Measurements from ENCODE around the gene MARCO.

The MARCO gene

DNA sequence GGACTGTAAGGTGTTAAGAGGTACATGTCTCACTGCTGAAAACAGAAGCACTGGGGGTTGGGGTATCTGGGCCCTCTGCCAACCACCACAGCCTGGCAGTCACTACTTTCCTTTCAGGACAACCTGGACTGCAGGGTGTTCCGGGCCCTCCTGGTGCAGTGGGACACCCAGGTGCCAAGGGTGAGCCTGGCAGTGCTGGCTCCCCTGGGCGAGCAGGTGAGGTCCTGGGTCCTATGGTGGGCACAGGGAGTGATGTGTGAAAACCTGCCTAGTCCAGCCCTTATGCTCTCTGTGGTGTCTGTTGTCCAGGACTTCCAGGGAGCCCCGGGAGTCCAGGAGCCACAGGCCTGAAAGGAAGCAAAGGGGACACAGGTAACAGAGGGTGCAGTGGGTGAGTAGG lies 40.0 kb downstream of the MARCO start:
- Histone ChIP-seq H3K27me3 (ENCODE audit: control insufficient read depth in 5 of 5, insufficient read depth in 4 of 5, low read length in 5 of 5) (peaks cover 0 to 16% (median 0%) of the 10 kb centered on the region in 5 donors), H3K27ac (ENCODE audit: low read depth, low read length) (no peak overlapping the region)

GRCh38 chr2:118983133-118983532 lies 41.1 kb downstream of the MARCO start:
- H3K9ac ChIP-seq (ENCODE audit: low read length in 5 of 5), result no peak overlapping the region

More for the DNA sequence above, 40.0 kb downstream of the MARCO start:
- H3K36me3 ChIP-seq (ENCODE audit: control insufficient read depth in 5 of 5, insufficient read depth in 5 of 5, low read length in 5 of 5), result no peaks in the 10 kb centered on the region
- no peaks in the 10 kb centered on the region for H3K4me1 ChIP-seq (ENCODE audit: control insufficient read depth in 5 of 5, insufficient read depth in 5 of 5, low read length in 5 of 5)
- H3K4me3 ChIP-seq (ENCODE audit: low read depth in 1 of 5, low read length in 5 of 5), result no peak overlapping the region
- H3K9me3 ChIP-seq (ENCODE audit: control insufficient read depth in 5 of 5, low read length in 5 of 5), result peaks cover 0 to 2% (median 0%) of the 10 kb centered on the region in 5 donors
- H3K9ac ChIP-seq (ENCODE audit: low read length in 5 of 5), result no peak overlapping the region

DNA sequence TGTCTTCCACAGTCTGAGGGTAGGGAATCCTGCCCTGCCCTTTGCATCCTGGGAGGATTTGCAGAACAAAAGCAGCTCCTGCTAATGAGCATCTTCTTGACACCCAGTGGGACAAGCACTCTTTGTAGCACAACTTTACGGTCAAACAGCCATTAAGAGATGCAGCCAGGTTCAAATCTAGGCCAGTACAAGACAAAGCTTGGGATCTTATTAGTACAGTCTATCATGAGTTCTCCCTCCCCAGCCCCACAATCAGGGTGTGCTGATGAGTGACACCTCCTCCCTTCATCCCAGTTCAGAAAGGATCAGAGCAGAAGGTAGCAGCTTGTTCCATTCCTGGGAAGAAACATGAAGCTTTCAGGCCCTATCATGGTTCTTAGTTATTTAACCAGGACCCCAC lies 41.9 kb downstream of the MARCO start:
- Histone ChIP-seq H3K27me3 (ENCODE audit: control insufficient read depth in 5 of 5, insufficient read depth in 4 of 5, low read length in 5 of 5) (peaks cover 0 to 16% (median 3%) of the 10 kb centered on the region in 5 donors), H3K4me1 (ENCODE audit: control insufficient read depth in 5 of 5, insufficient read depth in 5 of 5, low read length in 5 of 5) (no peaks in the 10 kb centered on the region), H3K27ac (ENCODE audit: low read depth, low read length) (no peak overlapping the region), H3K36me3 (ENCODE audit: control insufficient read depth in 5 of 5, insufficient read depth in 5 of 5, low read length in 5 of 5) (no peaks in the 10 kb centered on the region), H3K9ac (ENCODE audit: low read length in 5 of 5) (no peak overlapping the region), H3K4me3 (ENCODE audit: low read depth in 1 of 5, low read length in 5 of 5) (no peak overlapping the region), H3K9me3 (ENCODE audit: control insufficient read depth in 5 of 5, low read length in 5 of 5) (no peaks in the 10 kb centered on the region)

More at GRCh38 chr2:118983133-118983532, 41.1 kb downstream of the MARCO start:
- no peak overlapping the region for H3K27ac ChIP-seq (ENCODE audit: low read depth, low read length)
- no peaks in the 10 kb centered on the region for H3K9me3 ChIP-seq (ENCODE audit: control insufficient read depth in 5 of 5, low read length in 5 of 5)
- no peaks in the 10 kb centered on the region for H3K36me3 ChIP-seq (ENCODE audit: control insufficient read depth in 5 of 5, insufficient read depth in 5 of 5, low read length in 5 of 5)
- H3K4me3 ChIP-seq (ENCODE audit: low read depth in 1 of 5, low read length in 5 of 5), result no peak overlapping the region
- H3K4me1 ChIP-seq (ENCODE audit: control insufficient read depth in 5 of 5, insufficient read depth in 5 of 5, low read length in 5 of 5), result no peaks in the 10 kb centered on the region
- peaks cover 0 to 18% (median 3%) of the 10 kb centered on the region in 5 donors for H3K27me3 ChIP-seq (ENCODE audit: control insufficient read depth in 5 of 5, insufficient read depth in 4 of 5, low read length in 5 of 5)

GRCh38 chr2:118986738-118987137 lies 44.7 kb downstream of the MARCO start:
- no peak overlapping the region for H3K4me3 ChIP-seq (ENCODE audit: low read depth in 1 of 5, low read length in 5 of 5)
- H3K36me3 ChIP-seq (ENCODE audit: control insufficient read depth in 5 of 5, insufficient read depth in 5 of 5, low read length in 5 of 5), result no peaks in the 10 kb centered on the region
- H3K9ac ChIP-seq (ENCODE audit: low read length in 5 of 5), result no peak overlapping the region
- H3K27ac ChIP-seq (ENCODE audit: low read depth, low read length), result no peak overlapping the region
- H3K9me3 ChIP-seq (ENCODE audit: control insufficient read depth in 5 of 5, low read length in 5 of 5), result no peaks in the 10 kb centered on the region
- no peaks in the 10 kb centered on the region for H3K4me1 ChIP-seq (ENCODE audit: control insufficient read depth in 5 of 5, insufficient read depth in 5 of 5, low read length in 5 of 5)
- H3K27me3 ChIP-seq (ENCODE audit: control insufficient read depth in 5 of 5, insufficient read depth in 4 of 5, low read length in 5 of 5), result peaks cover 0 to 10% (median 3%) of the 10 kb centered on the region in 5 donors

- H3K4me1 ChIP-seq (ENCODE audit: control insufficient read depth in 5 of 5, insufficient read depth in 5 of 5, low read length in 5 of 5), result no peaks in the 10 kb centered on the region
- no peak overlapping the region for H3K27ac ChIP-seq (ENCODE audit: low read depth, low read length)
- no peaks in the 10 kb centered on the region for H3K9me3 ChIP-seq (ENCODE audit: control insufficient read depth in 5 of 5, low read length in 5 of 5)
- no peak overlapping the region for H3K4me3 ChIP-seq (ENCODE audit: low read depth in 1 of 5, low read length in 5 of 5)
- H3K9ac ChIP-seq (ENCODE audit: low read length in 5 of 5), result no peak overlapping the region
- H3K27me3 ChIP-seq (ENCODE audit: control insufficient read depth in 5 of 5, insufficient read depth in 4 of 5, low read length in 5 of 5), result peaks cover 0 to 8% (median 3%) of the 10 kb centered on the region in 5 donors
- no peaks in the 10 kb centered on the region for H3K36me3 ChIP-seq (ENCODE audit: control insufficient read depth in 5 of 5, insufficient read depth in 5 of 5, low read length in 5 of 5)
Observed at GRCh38 chr2:118987886-118988285, 45.9 kb downstream of the MARCO start.

GRCh38 chr2:118988706-118989105 lies 46.7 kb downstream of the MARCO start:
- Histone ChIP-seq H3K36me3 (ENCODE audit: control insufficient read depth in 5 of 5, insufficient read depth in 5 of 5, low read length in 5 of 5) (no peaks in the 10 kb centered on the region), H3K9me3 (ENCODE audit: control insufficient read depth in 5 of 5, low read length in 5 of 5) (no peaks in the 10 kb centered on the region), H3K27ac (ENCODE audit: low read depth, low read length) (no peak overlapping the region), H3K4me1 (ENCODE audit: control insufficient read depth in 5 of 5, insufficient read depth in 5 of 5, low read length in 5 of 5) (no peaks in the 10 kb centered on the region), H3K27me3 (ENCODE audit: control insufficient read depth in 5 of 5, insufficient read depth in 4 of 5, low read length in 5 of 5) (peaks cover 0 to 4% (median 3%) of the 10 kb centered on the region in 5 donors), H3K9ac (ENCODE audit: low read length in 5 of 5) (no peak overlapping the region), H3K4me3 (ENCODE audit: low read depth in 1 of 5, low read length in 5 of 5) (no peak overlapping the region)

- H3K9ac ChIP-seq (ENCODE audit: low read length in 5 of 5), result no peak overlapping the region
- H3K27ac ChIP-seq (ENCODE audit: low read depth, low read length), result no peak overlapping the region
- no peaks in the 10 kb centered on the region for H3K9me3 ChIP-seq (ENCODE audit: control insufficient read depth in 5 of 5, low read length in 5 of 5)
- peaks cover 0 to 4% (median 3%) of the 10 kb centered on the region in 5 donors for H3K27me3 ChIP-seq (ENCODE audit: control insufficient read depth in 5 of 5, insufficient read depth in 4 of 5, low read length in 5 of 5)
- no peaks in the 10 kb centered on the region for H3K4me1 ChIP-seq (ENCODE audit: control insufficient read depth in 5 of 5, insufficient read depth in 5 of 5, low read length in 5 of 5)
- H3K4me3 ChIP-seq (ENCODE audit: low read depth in 1 of 5, low read length in 5 of 5), result no peak overlapping the region
- no peaks in the 10 kb centered on the region for H3K36me3 ChIP-seq (ENCODE audit: control insufficient read depth in 5 of 5, insufficient read depth in 5 of 5, low read length in 5 of 5)
Observed at GRCh38 chr2:118989481-118989880, 47.5 kb downstream of the MARCO start.

DNA sequence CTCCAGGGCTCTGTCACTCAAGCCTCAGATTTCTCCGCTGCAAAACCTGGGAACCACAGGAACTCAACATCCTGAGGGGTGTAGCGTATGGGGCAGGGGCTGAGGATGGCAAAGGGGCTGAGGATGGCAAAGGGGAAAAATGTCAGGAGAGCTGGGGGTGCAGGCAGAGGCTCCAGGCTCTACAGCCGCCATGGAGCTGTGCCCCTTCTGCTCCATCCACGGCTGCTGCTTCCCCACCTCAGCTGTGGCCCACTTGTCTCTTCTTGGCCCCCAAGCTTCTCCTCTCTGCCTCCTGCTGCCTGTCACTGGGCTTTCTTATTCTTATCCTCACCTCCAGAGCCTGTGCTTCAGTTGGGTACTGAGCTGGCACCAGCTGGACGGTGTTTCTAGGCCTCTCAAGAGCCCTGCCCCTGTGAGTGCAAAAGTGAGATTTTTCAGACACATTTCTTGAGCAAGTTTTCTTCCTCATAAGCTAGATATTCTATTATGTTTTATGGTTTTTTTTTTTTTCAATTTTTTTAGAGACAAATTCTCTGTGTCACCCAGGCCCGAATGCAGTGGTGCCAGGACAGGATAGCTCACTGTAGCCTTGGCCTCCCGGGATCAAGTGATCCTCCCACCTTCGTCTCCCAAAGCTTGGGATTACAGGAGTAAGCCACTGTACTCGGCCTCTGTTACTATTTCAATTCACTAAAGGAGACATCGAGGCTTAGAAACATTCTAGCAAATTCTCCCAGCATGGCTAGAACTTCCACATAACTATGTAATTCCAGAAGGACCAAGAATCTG lies 49.0 kb downstream of the MARCO start:
- H3K9me3 ChIP-seq (ENCODE audit: control insufficient read depth in 5 of 5, low read length in 5 of 5), result no peaks in the 10 kb centered on the region
- H3K9ac ChIP-seq (ENCODE audit: low read length in 5 of 5), result no peak overlapping the region
- H3K4me3 ChIP-seq (ENCODE audit: low read depth in 1 of 5, low read length in 5 of 5), result no peak overlapping the region
- H3K36me3 ChIP-seq (ENCODE audit: control insufficient read depth in 5 of 5, insufficient read depth in 5 of 5, low read length in 5 of 5), result no peaks in the 10 kb centered on the region
- H3K27ac ChIP-seq (ENCODE audit: low read depth, low read length), result no peak overlapping the region
- peaks cover 0 to 4% (median 3%) of the 10 kb centered on the region in 5 donors for H3K27me3 ChIP-seq (ENCODE audit: control insufficient read depth in 5 of 5, insufficient read depth in 4 of 5, low read length in 5 of 5)
- no peaks in the 10 kb centered on the region for H3K4me1 ChIP-seq (ENCODE audit: control insufficient read depth in 5 of 5, insufficient read depth in 5 of 5, low read length in 5 of 5)

- Histone ChIP-seq H3K27ac (ENCODE audit: low read depth, low read length) (no peak overlapping the region), H3K4me1 (ENCODE audit: control insufficient read depth in 5 of 5, insufficient read depth in 5 of 5, low read length in 5 of 5) (no peaks in the 10 kb centered on the region), H3K9ac (ENCODE audit: low read length in 5 of 5) (no peak overlapping the region), H3K9me3 (ENCODE audit: control insufficient read depth in 5 of 5, low read length in 5 of 5) (no peaks in the 10 kb centered on the region), H3K4me3 (ENCODE audit: low read depth in 1 of 5, low read length in 5 of 5) (no peak overlapping the region), H3K27me3 (ENCODE audit: control insufficient read depth in 5 of 5, insufficient read depth in 4 of 5, low read length in 5 of 5) (peaks cover 0 to 4% (median 3%) of the 10 kb centered on the region in 5 donors), H3K36me3 (ENCODE audit: control insufficient read depth in 5 of 5, insufficient read depth in 5 of 5, low read length in 5 of 5) (no peaks in the 10 kb centered on the region)
Observed at GRCh38 chr2:118991554-118991953, 49.6 kb downstream of the MARCO start.

DNA sequence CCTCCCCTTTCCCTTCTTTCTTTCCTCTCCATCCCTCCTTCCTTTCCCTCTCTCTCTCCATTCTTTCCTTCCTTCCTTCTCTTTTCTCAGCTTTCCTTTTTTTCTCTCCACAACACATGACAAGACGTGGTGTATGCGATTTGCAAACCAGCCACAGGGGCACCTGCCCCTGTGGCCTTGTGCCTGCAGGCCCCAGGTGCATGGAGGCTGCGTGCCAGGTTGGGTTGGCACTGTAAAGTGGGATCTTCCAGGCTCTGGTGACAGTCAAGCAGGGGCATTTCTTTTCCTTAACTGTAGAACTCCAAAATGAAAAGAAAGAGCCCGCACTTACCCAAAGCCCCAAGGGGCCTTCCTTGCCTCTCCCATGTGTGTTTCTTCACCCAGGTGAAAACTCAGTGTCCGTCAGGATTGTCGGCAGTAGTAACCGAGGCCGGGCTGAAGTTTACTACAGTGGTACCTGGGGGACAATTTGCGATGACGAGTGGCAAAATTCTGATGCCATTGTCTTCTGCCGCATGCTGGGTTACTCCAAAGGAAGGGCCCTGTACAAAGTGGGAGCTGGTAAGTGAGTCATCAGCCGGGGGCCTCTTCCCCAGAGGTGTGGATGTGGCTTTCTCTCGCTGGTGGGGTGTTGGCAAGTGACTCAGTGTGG lies 50.9 kb downstream of the MARCO start:
- no peaks in the 10 kb centered on the region for H3K9me3 ChIP-seq (ENCODE audit: control insufficient read depth in 5 of 5, low read length in 5 of 5)
- H3K36me3 ChIP-seq (ENCODE audit: control insufficient read depth in 5 of 5, insufficient read depth in 5 of 5, low read length in 5 of 5), result no peaks in the 10 kb centered on the region
- H3K4me3 ChIP-seq (ENCODE audit: low read depth in 1 of 5, low read length in 5 of 5), result no peak overlapping the region
- no peak overlapping the region for H3K27ac ChIP-seq (ENCODE audit: low read depth, low read length)
- no peaks in the 10 kb centered on the region for H3K4me1 ChIP-seq (ENCODE audit: control insufficient read depth in 5 of 5, insufficient read depth in 5 of 5, low read length in 5 of 5)
- peaks cover 0 to 4% (median 3%) of the 10 kb centered on the region in 5 donors for H3K27me3 ChIP-seq (ENCODE audit: control insufficient read depth in 5 of 5, insufficient read depth in 4 of 5, low read length in 5 of 5)
- no peak overlapping the region for H3K9ac ChIP-seq (ENCODE audit: low read length in 5 of 5)

Data from subcutaneous abdominal adipose tissue (tissue), 5 donors.